Thymus (tissue), 11 donors: ENCODE measurements around the gene FGD6. TPM values are rescaled to one million over a fixed set of nuclear protein-coding genes. Genes with fewer than 3 reads are reported as not detected.

Experiments used
- DNase-seq, 9 donors: peaks; one replicate each; pipeline ENCODE4 v3.0.0-alpha.2; 2013; ENCODE audit warnings: low spot score in 9 of 9, low read depth in 6 of 9, missing footprints in 1 of 9
- H3K27ac ChIP-seq, 2 donors: one replicate each; pipeline ENCODE4 v1.5.1; 2013; ENCODE audit warnings: control low read depth in 1 of 2, low read depth in 1 of 2, low read length in 1 of 2, mild to moderate bottlenecking in 1 of 2, moderate library complexity in 1 of 2
- H3K27me3 ChIP-seq, 2 donors: one replicate each; pipeline ENCODE4 v1.5.1; 2013; ENCODE audit warnings: low read length in 1 of 2; ENCODE audit not compliant: control insufficient read depth in 2 of 2, insufficient read depth in 1 of 2
- H3K36me3 ChIP-seq, 2 donors: one replicate each; pipeline ENCODE4 v1.5.1; 2013; ENCODE audit warnings: low read length in 1 of 2, mild to moderate bottlenecking in 1 of 2, moderate library complexity in 1 of 2; ENCODE audit not compliant: control insufficient read depth in 2 of 2, insufficient read depth in 2 of 2
- H3K4me1 ChIP-seq, 2 donors: one replicate each; pipeline ENCODE4 v1.5.1; 2013; ENCODE audit warnings: low read length in 2 of 2; ENCODE audit not compliant: control insufficient read depth in 2 of 2, insufficient read depth in 2 of 2
- H3K4me3 ChIP-seq, 2 donors: one replicate each; pipeline ENCODE4 v1.5.1; 2013; ENCODE audit warnings: low read length in 2 of 2, control low read depth in 1 of 2, mild to moderate bottlenecking in 1 of 2
- H3K9me3 ChIP-seq, 2 donors: one replicate each; pipeline ENCODE4 v1.5.1; 2013; ENCODE audit warnings: low read length in 1 of 2, mild to moderate bottlenecking in 1 of 2; ENCODE audit not compliant: control insufficient read depth in 2 of 2, insufficient read depth in 1 of 2
- WGBS: extraction: QIAGEN DNeasy Blood & Tissue Kit; methylation state at CpG from one replicate; pipeline ENCODE4 v1.1.7; 2013; 5-methylcytosine and 5-hydroxymethylcytosine counted together
- polyA plus RNA-seq: library from polyadenylated mRNA; stranded (reverse); fragments of 200-250 nt; gene quantifications from one replicate; pipeline ENCODE4 v1.2.3, GENCODE V29; 2013
- total RNA-seq: library from RNA; stranded (reverse); fragments of 120-200 nt; gene quantifications from one replicate; pipeline ENCODE4 v1.2.4, GENCODE V29; 2013
- donor health status: healthy.

FGD6 gene
- total and polyA plus RNA-seq, 2 donors: 2.3 to 9.1 TPM

DNA sequence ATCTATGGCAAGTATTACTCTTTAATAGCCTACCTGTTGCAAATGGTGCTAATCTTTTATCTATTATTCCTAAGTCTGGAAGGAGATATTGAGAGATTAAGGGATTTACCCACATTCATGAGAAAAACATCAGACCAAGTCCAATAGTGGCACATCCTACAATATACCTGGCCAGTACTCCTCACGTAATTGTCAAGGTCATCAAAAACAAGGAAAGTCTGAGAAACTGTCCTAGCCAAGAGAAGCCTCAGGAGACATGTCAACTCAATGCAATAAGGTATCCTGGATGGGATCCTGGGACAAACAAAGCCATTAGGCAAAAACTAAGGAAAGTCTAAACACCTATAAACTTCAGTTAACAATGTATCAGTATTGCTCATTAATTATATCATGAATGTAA, 156.3 kb downstream of the FGD6 start:
- no peak for DNase-seq
- 100% methylated on average over 1 of the region's 1 CpG for WGBS
- H3K9me3 ChIP-seq: no peaks in the 10 kb centered on the region
- no peaks in the 10 kb centered on the region for H3K27me3 ChIP-seq
- no peak overlapping the region for H3K27ac ChIP-seq
- H3K4me1 ChIP-seq: no peaks in the 10 kb centered on the region
- peaks cover 41 to 74% of the 10 kb centered on the region in 2 donors for H3K36me3 ChIP-seq
- H3K4me3 ChIP-seq: no peak overlapping the region

DNA sequence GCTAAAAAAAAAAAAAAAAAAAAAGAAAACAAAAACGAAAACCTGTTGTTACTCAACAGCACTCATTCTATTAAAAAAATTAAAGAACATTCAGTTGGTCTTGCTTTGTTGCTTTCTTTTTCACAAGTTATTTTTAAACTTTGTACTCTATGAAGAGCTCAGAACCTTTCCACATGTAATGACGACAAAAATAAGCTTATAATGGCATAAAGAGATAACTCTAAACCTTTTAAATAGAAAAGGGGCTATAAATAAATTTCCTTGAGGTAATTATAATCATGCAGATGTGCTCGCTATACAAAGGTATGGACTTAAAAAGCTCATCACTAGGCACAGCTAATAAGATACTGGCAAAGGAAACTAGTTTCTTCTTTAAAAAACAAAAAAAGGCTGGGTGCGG, 157.3 kb downstream of the FGD6 start:
- Histone ChIP-seq H3K4me3 (no peak overlapping the region), H3K4me1 (no peaks in the 10 kb centered on the region), H3K27me3 (no peaks in the 10 kb centered on the region), H3K9me3 (no peaks in the 10 kb centered on the region), H3K27ac (no peak overlapping the region), H3K36me3 (peaks cover 42 to 79% of the 10 kb centered on the region in 2 donors)
- WGBS: 99% methylated on average over 4 of the region's 4 CpGs
- no peak for DNase-seq

DNA sequence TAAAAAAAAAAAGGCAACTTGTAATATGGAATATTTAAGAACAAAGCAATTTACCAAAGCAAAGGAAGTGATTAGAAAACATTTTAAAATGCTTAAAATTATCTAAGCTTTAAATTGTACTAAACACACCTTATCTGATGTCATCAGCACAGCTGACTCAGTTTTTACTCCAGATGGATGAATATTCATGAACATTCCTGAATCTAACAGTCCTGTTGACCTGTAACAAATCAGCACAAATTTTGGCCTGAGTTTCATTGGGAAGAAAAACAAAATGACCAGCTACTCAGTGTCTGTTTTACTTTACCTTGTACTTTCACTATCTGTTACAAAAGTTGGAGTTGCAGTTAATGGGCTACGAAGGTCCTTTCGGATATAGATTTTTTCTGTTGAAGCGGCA, 159.8 kb downstream of the FGD6 start:
- 98% methylated on average over 3 of the region's 3 CpGs for WGBS
- no peak for DNase-seq
- Histone ChIP-seq H3K27ac (no peak overlapping the region), H3K9me3 (no peaks in the 10 kb centered on the region), H3K36me3 (peaks cover 36 to 71% of the 10 kb centered on the region in 2 donors), H3K4me3 (no peak overlapping the region), H3K27me3 (no peaks in the 10 kb centered on the region), H3K4me1 (no peaks in the 10 kb centered on the region)

DNA sequence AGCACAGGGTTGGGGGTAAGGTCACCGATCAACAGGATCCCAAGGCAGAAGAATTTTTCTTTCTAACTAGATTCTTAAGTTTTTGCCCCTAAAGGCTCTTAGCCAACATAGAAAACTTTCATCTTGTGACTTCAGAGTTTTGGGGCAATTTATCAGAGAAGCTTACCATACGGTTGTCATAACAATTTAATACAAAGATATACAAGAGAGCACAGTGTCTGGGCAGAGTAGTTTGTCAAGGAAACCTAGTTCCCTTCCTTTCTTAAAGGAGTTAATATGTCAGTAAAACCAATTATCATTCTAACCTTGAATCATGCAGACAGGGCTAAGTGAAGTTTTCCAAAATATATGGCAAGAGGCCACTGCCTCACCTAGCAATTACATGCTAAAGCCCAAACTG, 162.2 kb downstream of the FGD6 start:
- Histone ChIP-seq H3K27ac (no peak overlapping the region), H3K36me3 (peaks cover 35 to 66% of the 10 kb centered on the region in 2 donors), H3K9me3 (no peaks in the 10 kb centered on the region), H3K4me3 (no peak overlapping the region), H3K27me3 (no peaks in the 10 kb centered on the region), H3K4me1 (no peaks in the 10 kb centered on the region)
- DNase-seq: no peak
- WGBS: 98% methylated on average over 2 of the region's 2 CpGs

DNA sequence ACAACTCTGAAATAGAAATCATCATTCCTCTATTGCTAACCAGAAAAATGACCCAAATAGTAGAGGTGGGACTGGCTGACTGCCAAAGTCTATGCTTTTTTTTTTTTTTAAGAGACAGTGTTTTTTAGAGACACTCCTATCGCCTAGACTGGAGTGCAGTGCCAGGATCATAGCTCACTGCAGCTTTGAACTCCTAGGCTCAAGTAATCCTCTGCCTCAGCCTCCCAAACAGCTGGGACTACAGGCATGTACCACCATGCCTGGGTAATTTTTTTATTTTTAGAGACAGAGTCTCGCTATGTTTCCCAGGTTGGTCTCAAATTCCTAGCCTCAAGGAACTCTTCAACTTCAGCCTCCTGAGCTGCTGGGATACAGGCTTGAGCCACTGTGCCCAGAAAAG, 163.1 kb downstream of the FGD6 start:
- WGBS: 95% methylated on average over 2 of the region's 2 CpGs

GRCh38 chr12:95051241-95051640, 166.0 kb downstream of the FGD6 start:
- H3K4me1 ChIP-seq: no peaks in the 10 kb centered on the region
- no peak overlapping the region for H3K27ac ChIP-seq
- H3K36me3 ChIP-seq: peaks cover 29 to 66% of the 10 kb centered on the region in 2 donors
- no peaks in the 10 kb centered on the region for H3K9me3 ChIP-seq
- no peak for DNase-seq
- 98% methylated on average over 4 of the region's 4 CpGs for WGBS
- no peak overlapping the region for H3K4me3 ChIP-seq
- no peaks in the 10 kb centered on the region for H3K27me3 ChIP-seq

More for the DNA sequence above, 163.1 kb downstream of the FGD6 start:
- Histone ChIP-seq H3K27me3 (no peaks in the 10 kb centered on the region), H3K27ac (no peak overlapping the region), H3K36me3 (peaks cover 34 to 64% of the 10 kb centered on the region in 2 donors), H3K4me3 (no peak overlapping the region), H3K4me1 (no peaks in the 10 kb centered on the region), H3K9me3 (no peaks in the 10 kb centered on the region)
- no peak for DNase-seq

DNA sequence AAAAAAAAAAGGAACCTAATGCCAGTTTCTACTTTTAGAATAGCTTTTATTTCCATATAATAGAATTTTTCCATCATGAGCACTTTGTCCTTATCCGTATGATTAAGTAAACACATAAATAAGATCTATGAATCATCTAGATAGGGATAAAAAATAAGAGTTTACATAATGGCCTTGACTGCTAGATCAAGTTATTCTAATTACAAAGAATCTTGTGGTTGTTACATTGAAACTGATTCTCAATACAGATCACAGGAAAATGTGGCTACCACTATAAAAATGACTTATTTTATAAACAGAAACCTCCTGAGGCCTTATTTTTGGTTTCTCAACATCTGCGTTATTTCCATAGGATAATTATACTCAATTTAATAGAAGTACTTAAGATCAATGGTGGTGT, 179.4 kb downstream of the FGD6 start:
- Histone ChIP-seq H3K9me3 (peaks cover 0 to 2% of the 10 kb centered on the region in 2 donors), H3K36me3 (peaks cover under 1 to 55% of the 10 kb centered on the region in 2 donors)
- WGBS: 99% methylated on average over 2 of the region's 2 CpGs

GRCh38 chr12:95034750-95035149, 182.5 kb downstream of the FGD6 start:
- H3K4me1 ChIP-seq: no peaks in the 10 kb centered on the region
- H3K27ac ChIP-seq: no peak overlapping the region
- DNase-seq: no peak
- no peaks in the 10 kb centered on the region for H3K27me3 ChIP-seq
- WGBS: 100% methylated on average over 1 of the region's 1 CpG
- H3K36me3 ChIP-seq: peaks cover 9 to 50% of the 10 kb centered on the region in 2 donors
- no peak overlapping the region for H3K4me3 ChIP-seq
- no peaks in the 10 kb centered on the region for H3K9me3 ChIP-seq

More for the DNA sequence above, 179.4 kb downstream of the FGD6 start:
- H3K4me3 ChIP-seq: no peak overlapping the region
- H3K27ac ChIP-seq: no peak overlapping the region
- no peaks in the 10 kb centered on the region for H3K27me3 ChIP-seq
- DNase-seq: no peak
- H3K4me1 ChIP-seq: no peaks in the 10 kb centered on the region
